HepG2 (cell line): Measurements from ENCODE around the gene ASB16. TPM values are rescaled to one million over a fixed set of nuclear protein-coding genes. Genes with fewer than 3 reads are reported as not detected.

ENCODE experiments used
- AGO1 ChIP-seq: fragments of 200-400 bp; formaldehyde crosslinking; IDR thresholded peaks from 2 replicates; pipeline ENCODE4 v1.6.1; 2017; ENCODE audit warnings: mild to moderate bottlenecking, low read depth, low read length, moderate library complexity; ENCODE audit not compliant: poor library complexity, severe bottlenecking
- E2F1 ChIP-seq: sonication (generic); formaldehyde crosslinking; IDR thresholded peaks from 2 replicates; pipeline ENCODE4 v1.5.0; 2020; ENCODE audit warnings: missing genetic modification reagents
- FOXP4 ChIP-seq: sonication (generic); formaldehyde crosslinking; IDR thresholded peaks from 2 replicates; pipeline ENCODE4 v1.4.0; 2020; ENCODE audit warnings: missing genetic modification reagents
- GPBP1L1 ChIP-seq: sonication (generic); formaldehyde crosslinking; IDR thresholded peaks from 2 replicates; pipeline ENCODE4 v1.5.0; 2020; ENCODE audit warnings: mild to moderate bottlenecking, missing genetic modification reagents
- KAT2B ChIP-seq: fragments of 150-350 bp; IDR thresholded peaks from 2 replicates; pipeline ENCODE4 v1.6.1; 2014; ENCODE audit warnings: low read depth, low read length, borderline replicate concordance
- POLR2AphosphoS2 ChIP-seq: IDR thresholded peaks from 2 replicates; pipeline ENCODE4 v1.6.1; 2011; ENCODE audit warnings: low read depth, low read length, improper control_type of control experiment
- RFX1 ChIP-seq: fragments of 450-650 bp; IDR thresholded peaks from 2 replicates; pipeline ENCODE4 v1.6.1; 2017
- SRF ChIP-seq: IDR thresholded peaks from 2 replicates; pipeline ENCODE4 v1.6.1; 2011; ENCODE audit warnings: mild to moderate bottlenecking, low read depth, low read length, moderate library complexity
- TARDBP ChIP-seq: sonication (generic); formaldehyde crosslinking; IDR thresholded peaks from 2 replicates; pipeline ENCODE4 v1.8.0; 2022; ENCODE audit warnings: mild to moderate bottlenecking, missing genetic modification reagents
- TFDP1 ChIP-seq: IDR thresholded peaks from 2 replicates; pipeline ENCODE4 v1.6.1; 2016; ENCODE audit warnings: missing compliant biosample characterization, missing genetic modification reagents, borderline replicate concordance
- ZNF20 ChIP-seq: sonication (generic); formaldehyde crosslinking; IDR thresholded peaks from 2 replicates; pipeline ENCODE4 v1.4.0; 2020; ENCODE audit warnings: mild to moderate bottlenecking, moderate library complexity, missing genetic modification reagents
- ZNF33A ChIP-seq: sonication (generic); formaldehyde crosslinking; IDR thresholded peaks from 2 replicates; pipeline ENCODE4 v1.5.1; 2020; ENCODE audit warnings: missing genetic modification reagents, mild to moderate bottlenecking, moderate library complexity, borderline replicate concordance
- ZNF44 ChIP-seq: sonication (generic); formaldehyde crosslinking; IDR thresholded peaks from 2 replicates; pipeline ENCODE4 v1.5.1; 2020; ENCODE audit warnings: mild to moderate bottlenecking, missing genetic modification reagents
- ZNF530 ChIP-seq: sonication (generic); formaldehyde crosslinking; IDR thresholded peaks from 2 replicates; pipeline ENCODE4 v1.5.0; 2020; ENCODE audit warnings: low read depth, mild to moderate bottlenecking, missing genetic modification reagents
- ZNF619 ChIP-seq: sonication (generic); formaldehyde crosslinking; IDR thresholded peaks from 2 replicates; pipeline ENCODE4 v1.4.0; 2020; ENCODE audit warnings: mild to moderate bottlenecking, missing genetic modification reagents
- polyA plus RNA-seq, 8 experiments: library from polyadenylated mRNA; depleted of rRNA in 3 of 8; stranded (reverse) in 7 of 8; unstranded in 1 of 8; fragments of >200 nt; fragmentation: Illumina TruSeq in 4 of 8; extraction: Trizol in 4 of 8; gene quantifications; 2 replicates each; pipeline versions ENCODE4 v1.2.1 to v1.2.3, GENCODE V29; 2011 to 2016; ENCODE audit warnings: low read depth in 4 of 8, missing spikeins in 1 of 8, mixed read lengths in 1 of 8; ENCODE audit not compliant: insufficient read depth in 1 of 8
- total RNA-seq, 5 experiments: library from RNA; depleted of rRNA; stranded (reverse); fragments of >200 nt; fragmentation: Illumina TruSeq; extraction: Trizol; gene quantifications; 2 replicates each; pipeline ENCODE4 v1.2.3, GENCODE V29; 2016; ENCODE audit warnings: low read depth in 1 of 5
- TF ChIP-seq, protein P1 (sequence below): sonication (generic); formaldehyde crosslinking; IDR thresholded peaks from 2 replicates; pipeline ENCODE4 v1.4.0; 2020; ENCODE audit warnings: missing genetic modification reagents, low read depth, mild to moderate bottlenecking, borderline replicate concordance
- TF ChIP-seq, protein P2 (sequence below): sonication (generic); formaldehyde crosslinking; IDR thresholded peaks from 2 replicates; pipeline ENCODE4 v1.8.1; 2023; ENCODE audit warnings: mild to moderate bottlenecking, moderate library complexity, missing genetic modification reagents
- TF ChIP-seq, protein P3 (sequence below): IDR thresholded peaks from 2 replicates; pipeline ENCODE4 v1.6.1; 2016; ENCODE audit warnings: low read depth, borderline replicate concordance
- TF ChIP-seq, protein P4 (sequence below): sonication (generic); formaldehyde crosslinking; IDR thresholded peaks from 2 replicates; pipeline ENCODE4 v1.8.1; 2023; ENCODE audit warnings: mild to moderate bottlenecking, inconsistent platforms, moderate library complexity, missing genetic modification reagents, borderline replicate concordance

The ASB16 gene
- total and polyA plus RNA-seq, 2 of the 13 experiments (the other 11 are each of a cell fraction or from before 2014, with no cell fraction given) = 0.07 TPM; not detected in 1

GRCh38 chr17:44221084-44221861 is 50.8 kb downstream of the ASB16 start (continued):
- TF ChIP-seq, protein P1, sequence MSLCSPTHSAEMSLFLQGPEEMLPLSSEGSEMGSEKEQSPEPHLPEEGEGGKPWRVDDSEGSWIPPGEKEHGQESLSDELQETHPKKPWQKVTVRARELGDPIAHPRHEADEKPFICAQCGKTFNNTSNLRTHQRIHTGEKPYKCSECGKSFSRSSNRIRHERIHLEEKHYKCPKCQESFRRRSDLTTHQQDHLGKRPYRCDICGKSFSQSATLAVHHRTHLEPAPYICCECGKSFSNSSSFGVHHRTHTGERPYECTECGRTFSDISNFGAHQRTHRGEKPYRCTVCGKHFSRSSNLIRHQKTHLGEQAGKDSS = no peak
- TF ChIP-seq, protein P2, sequence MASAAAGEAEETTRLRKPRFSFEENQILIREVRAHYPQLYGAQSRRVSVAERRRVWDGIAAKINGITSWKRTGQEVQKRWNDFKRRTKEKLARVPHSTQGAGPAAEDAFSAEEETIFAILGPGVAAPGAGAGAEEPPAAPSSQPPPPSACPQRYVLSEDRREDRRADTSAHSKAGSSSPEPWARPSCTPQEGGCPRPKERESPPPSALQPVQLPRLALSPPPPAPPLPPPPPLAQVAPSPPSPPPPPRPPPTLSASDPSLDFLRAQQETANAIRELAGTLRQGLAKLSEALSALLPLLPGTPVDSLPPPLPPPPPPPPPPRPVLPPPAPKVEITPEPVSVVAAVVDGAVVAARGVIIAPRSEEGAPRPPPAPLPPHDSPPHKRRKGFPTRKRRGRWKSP = peak; percentile 80; the same call in 1 of the 2 replicates
- peak; percentile 48; the same call in 1 of the 2 replicates for TF ChIP-seq TARDBP (CRISPR knock-in tag)
- TF ChIP-seq RFX1 = no peak
- TF ChIP-seq, protein P3, sequence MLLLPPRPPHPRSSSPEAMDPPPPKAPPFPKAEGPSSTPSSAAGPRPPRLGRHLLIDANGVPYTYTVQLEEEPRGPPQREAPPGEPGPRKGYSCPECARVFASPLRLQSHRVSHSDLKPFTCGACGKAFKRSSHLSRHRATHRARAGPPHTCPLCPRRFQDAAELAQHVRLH (CRISPR knock-in tag) = no peak
- TF ChIP-seq, protein P4, sequence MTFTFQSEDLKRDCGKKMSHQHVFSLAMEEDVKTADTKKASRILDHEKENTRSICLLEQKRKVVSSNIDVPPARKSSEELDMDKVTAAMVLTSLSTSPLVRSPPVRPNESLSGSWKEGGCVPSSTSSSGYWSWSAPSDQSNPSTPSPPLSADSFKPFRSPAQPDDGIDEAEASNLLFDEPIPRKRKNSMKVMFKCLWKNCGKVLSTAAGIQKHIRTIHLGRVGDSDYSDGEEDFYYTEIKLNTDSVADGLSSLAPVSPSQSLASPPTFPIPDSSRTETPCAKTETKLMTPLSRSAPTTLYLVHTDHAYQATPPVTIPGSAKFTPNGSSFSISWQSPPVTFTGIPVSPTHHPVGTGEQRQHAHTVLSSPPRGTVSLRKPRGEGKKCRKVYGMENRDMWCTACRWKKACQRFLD (CRISPR knock-in tag) = no peak
- TF ChIP-seq GPBP1L1 (CRISPR knock-in tag) = no peak
- TF ChIP-seq POLR2AphosphoS2 = no peak
- no peak for TF ChIP-seq ZNF20 (CRISPR knock-in tag)
- TF ChIP-seq TFDP1 (CRISPR knock-in tag) = no peak
- no peak for TF ChIP-seq FOXP4 (CRISPR knock-in tag)
- TF ChIP-seq ZNF619 (CRISPR knock-in tag) = no peak
- TF ChIP-seq SRF = no peak
- no peak for TF ChIP-seq KAT2B
- TF ChIP-seq E2F1 (CRISPR knock-in tag) = no peak
- TF ChIP-seq ZNF33A (CRISPR knock-in tag) = 0 out of 2 replicates have a peak, but pooled peaks have one; percentile 9
- TF ChIP-seq AGO1 = peak; percentile 76
- TF ChIP-seq ZNF44 (CRISPR knock-in tag) = peak; percentile 73; the same call in 1 of the 2 replicates
- no peak for TF ChIP-seq ZNF530 (CRISPR knock-in tag)
